PFSK-1 (cell line): ENCODE results near the gene ELOVL1.

Experiments
- POLR2AphosphoS5 ChIP-seq: IDR thresholded peaks from 2 replicates; pipeline ENCODE4 v1.6.1; 2012; ENCODE audit warnings: low read depth, mild to moderate bottlenecking, control low read depth, low read length, moderate library complexity
- TAF1 ChIP-seq: IDR thresholded peaks from 2 replicates; pipeline ENCODE4 v1.6.1; 2012; ENCODE audit warnings: low read length, control low read depth, borderline replicate concordance; ENCODE audit not compliant: insufficient read depth

- no peak for TF ChIP-seq TAF1
- no peak for TF ChIP-seq POLR2AphosphoS5
Observed at GRCh38 chr1:43316738-43317520, 50.9 kb downstream of the ELOVL1 start.
